ENCODE measurements around the gene LSM2. TPM values are rescaled to one million over a fixed set of nuclear protein-coding genes. Genes with fewer than 3 reads are reported as not detected.

LSM2 gene
- total and polyA plus RNA-seq, 9 of the 15 experiments (the other 6 are each of a cell fraction or from before 2014, with no cell fraction given) = 154 to 407 (median 223) TPM

GRCh38 chr6:31795616-31796298 is 11.0 kb downstream of the LSM2 start, which contains the start of gene VARS1 (continued):
- TF ChIP-seq ZNF512 (tag; IDR thresholded peaks at IDR 0.05) = no peak
- TF ChIP-seq RREB1 (CRISPR knock-in tag; IDR thresholded peaks at IDR 0.05) = peak; percentile 94
- peak; percentile 92 for TF ChIP-seq STAT6 (CRISPR knock-in tag; IDR thresholded peaks at IDR 0.05)
- peak; percentile 99 to 100; a peak in 3 of 4 replicates for TF ChIP-seq MNT (conservative IDR thresholded peaks at IDR 0.05)
- TF ChIP-seq ZNF830 (CRISPR knock-in tag; IDR thresholded peaks at IDR 0.05) = 0 out of 2 replicates have a peak, but pooled peaks have one; percentile 78
- peak; percentile 74 for TF ChIP-seq NR2C2 (CRISPR knock-in tag; IDR thresholded peaks at IDR 0.05)
- peak; percentile 91 for TF ChIP-seq NR2C2 (tag; IDR thresholded peaks at IDR 0.05)
- no peak for TF ChIP-seq E2F4 (CRISPR knock-in tag; IDR thresholded peaks at IDR 0.05; ENCODE audit: low read depth)
- TF ChIP-seq MTF1 (CRISPR knock-in tag; IDR thresholded peaks at IDR 0.05; ENCODE audit: borderline replicate concordance) = no peak
- no peak; the same call in 1 of the 2 replicates for TF ChIP-seq MECOM (CRISPR knock-in tag; IDR thresholded peaks at IDR 0.05)
- peak; percentile 45; the same call in 1 of the 2 replicates for TF ChIP-seq POLR2AphosphoS5 (IDR thresholded peaks at IDR 0.05; ENCODE audit: control insufficient read depth, insufficient read depth, low read depth, low read length)
